ENCODE data around the gene ADNP.
A peak's percentile ranks its signal among the peaks of the same experiment; 100 is the strongest.

DNA sequence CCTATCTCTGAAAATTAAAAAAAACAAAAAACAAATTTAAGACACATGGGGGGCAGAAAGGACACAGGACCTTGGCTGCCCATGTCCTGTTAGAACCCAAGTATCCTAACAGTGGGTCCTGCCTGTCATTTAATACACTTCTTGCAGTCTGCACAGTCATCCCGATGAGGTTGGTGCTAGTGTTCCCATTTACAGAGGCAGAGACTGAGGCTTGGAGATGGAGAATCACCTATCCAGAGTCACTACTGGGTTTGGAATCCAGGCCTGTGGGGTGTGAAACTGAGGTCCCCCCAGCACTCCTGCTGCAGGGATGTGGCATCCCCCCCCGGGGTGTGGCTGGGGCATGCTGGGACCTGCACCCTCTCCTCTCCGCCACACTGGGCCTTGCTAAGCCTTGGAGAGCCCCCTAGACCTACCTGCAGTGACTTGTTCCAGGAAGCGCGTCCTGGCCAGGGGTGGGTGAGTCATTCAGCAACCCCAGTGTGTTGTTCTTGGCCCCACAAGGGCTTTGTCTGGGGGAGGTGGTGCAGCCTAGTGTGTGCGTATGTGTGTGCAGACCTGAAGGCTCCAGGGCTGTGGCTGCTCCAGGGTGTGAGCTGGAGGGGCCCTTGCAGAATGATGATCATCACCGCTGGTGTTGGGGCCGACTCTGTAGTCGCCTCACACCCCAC lies 86.7 kb downstream of the ADNP start:
- TF ChIP-seq, protein P1, sequence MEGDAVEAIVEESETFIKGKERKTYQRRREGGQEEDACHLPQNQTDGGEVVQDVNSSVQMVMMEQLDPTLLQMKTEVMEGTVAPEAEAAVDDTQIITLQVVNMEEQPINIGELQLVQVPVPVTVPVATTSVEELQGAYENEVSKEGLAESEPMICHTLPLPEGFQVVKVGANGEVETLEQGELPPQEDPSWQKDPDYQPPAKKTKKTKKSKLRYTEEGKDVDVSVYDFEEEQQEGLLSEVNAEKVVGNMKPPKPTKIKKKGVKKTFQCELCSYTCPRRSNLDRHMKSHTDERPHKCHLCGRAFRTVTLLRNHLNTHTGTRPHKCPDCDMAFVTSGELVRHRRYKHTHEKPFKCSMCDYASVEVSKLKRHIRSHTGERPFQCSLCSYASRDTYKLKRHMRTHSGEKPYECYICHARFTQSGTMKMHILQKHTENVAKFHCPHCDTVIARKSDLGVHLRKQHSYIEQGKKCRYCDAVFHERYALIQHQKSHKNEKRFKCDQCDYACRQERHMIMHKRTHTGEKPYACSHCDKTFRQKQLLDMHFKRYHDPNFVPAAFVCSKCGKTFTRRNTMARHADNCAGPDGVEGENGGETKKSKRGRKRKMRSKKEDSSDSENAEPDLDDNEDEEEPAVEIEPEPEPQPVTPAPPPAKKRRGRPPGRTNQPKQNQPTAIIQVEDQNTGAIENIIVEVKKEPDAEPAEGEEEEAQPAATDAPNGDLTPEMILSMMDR (IDR thresholded peaks at IDR 0.05) = no peak
- peak in 1 of 4 donors; percentile 24 for TF ChIP-seq POLR2A (IDR thresholded peaks at IDR 0.05)

Data from esophagus squamous epithelium (tissue), 4 donors.